ENCODE measurements around the gene CA11. TPM values are rescaled to one million over a fixed set of nuclear protein-coding genes. Genes with fewer than 3 reads are reported as not detected.

The CA11 gene
- total and polyA plus RNA-seq, 2 experiments from 2014 or later, result 15.6 to 26.3 TPM

- Histone ChIP-seq H3K27ac (no peak overlapping the region), H3K4me1 (ENCODE audit: low read depth) (no peaks in the 10 kb centered on the region), H3K27me3 (no peaks in the 10 kb centered on the region), H3K9me3 (ENCODE audit: low read depth) (no peaks in the 10 kb centered on the region), H3K4me3 (no peak overlapping the region), H3K36me3 (no peaks in the 10 kb centered on the region)
- TF ChIP-seq CTCF (IDR thresholded peaks at IDR 0.05; ENCODE audit: low read depth, low read length), result no peak
- no peak for DNase-seq (ENCODE audit: low read depth in 1 of 2, low spot score in 1 of 2)
Measured at GRCh38 chr19:48596237-48596636, 49.8 kb downstream of the CA11 start.

- Histone ChIP-seq H3K4me1 (ENCODE audit: low read depth) (no peaks in the 10 kb centered on the region), H3K27ac (no peak overlapping the region), H3K9me3 (ENCODE audit: low read depth) (no peaks in the 10 kb centered on the region), H3K36me3 (no peaks in the 10 kb centered on the region), H3K27me3 (no peaks in the 10 kb centered on the region), H3K4me3 (no peak overlapping the region)
- no peak for TF ChIP-seq CTCF (IDR thresholded peaks at IDR 0.05; ENCODE audit: low read depth, low read length)
- no peak for DNase-seq (ENCODE audit: low read depth in 1 of 2, low spot score in 1 of 2)
Measured at GRCh38 chr19:48595833-48596232, 50.2 kb downstream of the CA11 start.

- TF ChIP-seq CTCF (IDR thresholded peaks at IDR 0.05; ENCODE audit: low read depth, low read length), result no peak
- Histone ChIP-seq H3K9me3 (ENCODE audit: low read depth) (no peaks in the 10 kb centered on the region), H3K27ac (no peak overlapping the region), H3K27me3 (no peaks in the 10 kb centered on the region), H3K4me1 (ENCODE audit: low read depth) (no peaks in the 10 kb centered on the region), H3K4me3 (no peak overlapping the region), H3K36me3 (no peaks in the 10 kb centered on the region)
- no peak for DNase-seq (ENCODE audit: low read depth in 1 of 2, low spot score in 1 of 2)
Measured at GRCh38 chr19:48595171-48595570, 50.8 kb downstream of the CA11 start.

GRCh38 chr19:48591021-48591420, 55.0 kb downstream of the CA11 start:
- Histone ChIP-seq H3K27ac (no peak overlapping the region), H3K9me3 (ENCODE audit: low read depth) (no peaks in the 10 kb centered on the region), H3K36me3 (no peaks in the 10 kb centered on the region), H3K4me1 (ENCODE audit: low read depth) (no peaks in the 10 kb centered on the region), H3K4me3 (no peak overlapping the region), H3K27me3 (no peaks in the 10 kb centered on the region)
- peak; percentile 16 for TF ChIP-seq CTCF (IDR thresholded peaks at IDR 0.05; ENCODE audit: low read depth, low read length)
- peak in 1 of 2 donors; percentile 30 for DNase-seq (ENCODE audit: low read depth in 1 of 2, low spot score in 1 of 2)

GRCh38 chr19:48588670-48589401, 57.2 kb downstream of the CA11 start:
- DNase-seq (ENCODE audit: low read depth in 1 of 2, low spot score in 1 of 2), result peak; percentile 88 to 93
- Histone ChIP-seq H3K4me3 (peak overlapping the region; percentile 19), H3K9me3 (ENCODE audit: low read depth) (no peaks in the 10 kb centered on the region), H3K27me3 (no peaks in the 10 kb centered on the region), H3K27ac (no peak overlapping the region), H3K36me3 (no peaks in the 10 kb centered on the region), H3K4me1 (ENCODE audit: low read depth) (no peaks in the 10 kb centered on the region)
- peak; percentile 95 for TF ChIP-seq CTCF (IDR thresholded peaks at IDR 0.05; ENCODE audit: low read depth, low read length)

Other genes starting within 250 kb of the CA11 start
- gene GRWD1, start 200.2 kb downstream of the CA11 start, total RNA-seq, result 24.2 and 36.5 TPM in 2 replicates
- 36.3 and 38.6 TPM in 2 replicates for gene GRWD1, start 200.2 kb downstream of the CA11 start, polyA plus RNA-seq
- gene KCNJ14, start 190.6 kb downstream of the CA11 start, total RNA-seq, result 0.56 and 1.7 TPM in 2 replicates
- 0.61 and 1.5 TPM in 2 replicates for gene KCNJ14, start 190.6 kb downstream of the CA11 start, polyA plus RNA-seq
- gene CYTH2, start 176.8 kb downstream of the CA11 start, total RNA-seq, result 179 and 211 TPM in 2 replicates
- gene CYTH2, start 176.8 kb downstream of the CA11 start, polyA plus RNA-seq, result 103 and 138 TPM in 2 replicates
- 3.0 and 7.4 TPM in 2 replicates for gene LMTK3, start 134.4 kb downstream of the CA11 start, total RNA-seq
- gene LMTK3, start 134.4 kb downstream of the CA11 start, polyA plus RNA-seq, result 1.1 and 2.2 TPM in 2 replicates
- not detected in 2 replicates for gene SULT2B1, start 94.0 kb downstream of the CA11 start, total RNA-seq
- 0.20 and 0.85 TPM in 2 replicates for gene SULT2B1, start 94.0 kb downstream of the CA11 start, polyA plus RNA-seq
- not detected in 2 replicates for gene SPACA4, start 39.4 kb downstream of the CA11 start, total RNA-seq
- not detected in 2 replicates for gene SPACA4, start 39.4 kb downstream of the CA11 start, polyA plus RNA-seq
- gene FAM83E, start 31.1 kb downstream of the CA11 start, total RNA-seq, result 0.60 and 1.6 TPM in 2 replicates
- gene FAM83E, start 31.1 kb downstream of the CA11 start, polyA plus RNA-seq, result not detected in 2 replicates
- 3,285 and 3,429 TPM in 2 replicates for gene RPL18, start 27.0 kb downstream of the CA11 start, total RNA-seq
- 692 and 838 TPM in 2 replicates for gene RPL18, start 27.0 kb downstream of the CA11 start, polyA plus RNA-seq
- 21.3 and 22.5 TPM in 2 replicates for gene SPHK2, start 26.7 kb downstream of the CA11 start, total RNA-seq
- 18.5 and 25.3 TPM in 2 replicates for gene SPHK2, start 26.7 kb downstream of the CA11 start, polyA plus RNA-seq
- 16.0 and 30.0 TPM in 2 replicates for gene DBP, start 8.8 kb downstream of the CA11 start, total RNA-seq
- 23.3 and 41.6 TPM in 2 replicates for gene DBP, start 8.8 kb downstream of the CA11 start, polyA plus RNA-seq
- 0.07 and 4.1 TPM in 2 replicates for gene NTN5, start 26.8 kb upstream of the CA11 start, total RNA-seq
- gene NTN5, start 26.8 kb upstream of the CA11 start, polyA plus RNA-seq, result 0.15 TPM in 1 of 2 replicates, not detected in the other
- gene FUT2, start 49.8 kb upstream of the CA11 start, total RNA-seq, result not detected in 2 replicates
- gene FUT2, start 49.8 kb upstream of the CA11 start, polyA plus RNA-seq, result 0.11 and 0.55 TPM in 2 replicates
- 3.5 and 4.7 TPM in 2 replicates for gene MAMSTR, start 73.5 kb upstream of the CA11 start, total RNA-seq
- 6.1 and 6.3 TPM in 2 replicates for gene MAMSTR, start 73.5 kb upstream of the CA11 start, polyA plus RNA-seq
- gene RASIP1, start 94.4 kb upstream of the CA11 start, total RNA-seq, result 3.2 and 5.5 TPM in 2 replicates
- gene RASIP1, start 94.4 kb upstream of the CA11 start, polyA plus RNA-seq, result 1.5 and 2.9 TPM in 2 replicates
- gene IZUMO1, start 100.7 kb upstream of the CA11 start, total RNA-seq, result not detected in 2 replicates
- gene IZUMO1, start 100.7 kb upstream of the CA11 start, polyA plus RNA-seq, result 0.94 TPM in 1 of 2 replicates, not detected in the other
- 0.14 and 0.21 TPM in 2 replicates for gene FUT1, start 106.5 kb upstream of the CA11 start, total RNA-seq
- not detected in 2 replicates for gene FUT1, start 106.5 kb upstream of the CA11 start, polyA plus RNA-seq
- gene FGF21, start 109.3 kb upstream of the CA11 start, total RNA-seq, result not detected in 2 replicates
- gene FGF21, start 109.3 kb upstream of the CA11 start, polyA plus RNA-seq, result not detected in 2 replicates
- 127 and 144 TPM in 2 replicates for gene BCAT2, start 164.8 kb upstream of the CA11 start, total RNA-seq
- 154 and 157 TPM in 2 replicates for gene BCAT2, start 164.8 kb upstream of the CA11 start, polyA plus RNA-seq
- gene HSD17B14, start 190.3 kb upstream of the CA11 start, total RNA-seq, result 27.5 and 43.1 TPM in 2 replicates
- gene HSD17B14, start 190.3 kb upstream of the CA11 start, polyA plus RNA-seq, result 31.7 and 35.1 TPM in 2 replicates
- 22.5 and 27.1 TPM in 2 replicates for gene PLEKHA4, start 222.4 kb upstream of the CA11 start, total RNA-seq
- 29.4 and 37.1 TPM in 2 replicates for gene PLEKHA4, start 222.4 kb upstream of the CA11 start, polyA plus RNA-seq
- gene PPP1R15A, start 226.2 kb upstream of the CA11 start, total RNA-seq, result 54.1 and 85.1 TPM in 2 replicates
- gene PPP1R15A, start 226.2 kb upstream of the CA11 start, polyA plus RNA-seq, result 87.6 and 95.7 TPM in 2 replicates